K562 (cell line): Measurements from ENCODE around the gene MYBPHL. TPM values are rescaled to one million over a fixed set of nuclear protein-coding genes. Genes with fewer than 3 reads are reported as not detected.
A peak's percentile ranks its signal among the peaks of the same experiment; 100 is the strongest.

ENCODE experiments used
- ADNP ChIP-seq: fragments of 200-800 bp; sonication (Bioruptor generic); IDR thresholded peaks from 2 replicates; pipeline ENCODE4 v1.6.1; 2016; ENCODE audit warnings: missing genetic modification characterization, missing compliant biosample characterization
- BCOR ChIP-seq: fragments of 450-650 bp; IDR thresholded peaks from 2 replicates; pipeline ENCODE4 v1.6.1; 2016
- CBX1 ChIP-seq: sonication (generic); IDR thresholded peaks from 2 replicates; pipeline ENCODE4 v1.6.1; 2016; ENCODE audit warnings: antibody characterized with exemption, low read depth, mild to moderate bottlenecking
- ELF4 ChIP-seq: fragments of 450-650 bp; formaldehyde crosslinking; IDR thresholded peaks from 2 replicates; pipeline ENCODE4 v1.4.0; 2022; ENCODE audit warnings: missing genetic modification characterization
- ETV5 ChIP-seq: sonication (generic); formaldehyde crosslinking; IDR thresholded peaks from 2 replicates; pipeline ENCODE4 v1.4.0; 2020; ENCODE audit warnings: low read depth, mild to moderate bottlenecking, missing genetic modification reagents
- GABPA ChIP-seq: fragments of 200-800 bp; sonication (Bioruptor generic); conservative IDR thresholded peaks from 2 replicates; pipeline ENCODE4 v1.6.1; 2016; ENCODE audit warnings: low read depth, missing genetic modification characterization, missing compliant biosample characterization
- GTF2F1 ChIP-seq: IDR thresholded peaks from 2 replicates; pipeline ENCODE4 v1.6.1; 2011; ENCODE audit warnings: low read depth, low read length, improper control_type of control experiment
- HEY1 ChIP-seq: fragments of 250-450 bp; sonication (Bioruptor Pico); IDR thresholded peaks from 2 replicates; pipeline ENCODE4 v1.5.0; 2020; ENCODE audit warnings: mild to moderate bottlenecking, moderate library complexity, borderline replicate concordance
- KLF6 ChIP-seq: fragments of 250-450 bp; sonication (Bioruptor Pico); IDR thresholded peaks from 2 replicates; pipeline ENCODE4 v1.4.0; 2020; ENCODE audit warnings: mild to moderate bottlenecking, moderate library complexity, borderline replicate concordance
- MTA2 ChIP-seq: fragments of 450-650 bp; IDR thresholded peaks from 2 replicates; pipeline ENCODE4 v1.6.1; 2016; ENCODE audit warnings: low read depth
- POLR2AphosphoS5 ChIP-seq: IDR thresholded peaks from 2 replicates; pipeline ENCODE4 v1.6.1; 2011; ENCODE audit warnings: mild to moderate bottlenecking, low read depth, low read length, moderate library complexity; ENCODE audit not compliant: control insufficient read depth, insufficient read depth
- RNF2 ChIP-seq: sonication (generic); IDR thresholded peaks from 2 replicates; pipeline ENCODE4 v1.6.1; 2016
- SP2 ChIP-seq: IDR thresholded peaks from 2 replicates; pipeline ENCODE4 v1.6.1; 2011; ENCODE audit warnings: mild to moderate bottlenecking, low read depth, low read length, moderate library complexity; ENCODE audit not compliant: poor library complexity, severe bottlenecking; ENCODE audit errors: extremely low read depth
- TAL1 ChIP-seq: fragments of 450-650 bp; IDR thresholded peaks from 2 replicates; pipeline ENCODE4 v1.6.1; 2016; ENCODE audit warnings: mild to moderate bottlenecking
- THRAP3 ChIP-seq: fragments of 450-650 bp; IDR thresholded peaks from 2 replicates; pipeline ENCODE4 v1.6.1; 2016; ENCODE audit warnings: mild to moderate bottlenecking, inconsistent platforms, borderline replicate concordance
- polyA plus RNA-seq, 8 experiments: library from polyadenylated mRNA; depleted of rRNA in 4 of 8; stranded (reverse) in 5 of 8; unstranded in 3 of 8; fragments of >200 nt; fragmentation: Nextera tagmentation in 2 of 8; fragmentation: Illumina TruSeq in 1 of 8; extraction: Ambion mirVana in 2 of 8; extraction: Trizol in 1 of 8; gene quantifications; 2 replicates each; pipeline versions ENCODE4 v1.2.1 to v1.2.3, GENCODE V29; 2011 to 2014; ENCODE audit warnings: inconsistent platforms in 1 of 8, missing spikeins in 1 of 8
- total RNA-seq, 7 experiments: library from RNA; depleted of rRNA in 6 of 7; stranded (reverse); fragments of >200 nt in 6 of 7; fragmentation: Illumina TruSeq in 2 of 7; extraction: Trizol in 2 of 7; gene quantifications; 2 replicates each; pipeline versions ENCODE4 v1.2.1 to v1.2.3, GENCODE V29; 2011 to 2021; ENCODE audit warnings: low replicate concordance in 1 of 7
- TF ChIP-seq, protein P1 (sequence below), 2 experiments: IDR thresholded peaks in 1 of 2; conservative IDR thresholded peaks in 1 of 2; 2 replicates each; pipeline ENCODE4 v1.6.1; 2016; ENCODE audit warnings: low read depth in 2 of 2, mild to moderate bottlenecking in 1 of 2, missing compliant biosample characterization in 1 of 2, missing genetic modification characterization in 1 of 2, moderate library complexity in 1 of 2
- TF ChIP-seq, protein P2 (sequence below): fragments of 450-650 bp; formaldehyde crosslinking; IDR thresholded peaks from 2 replicates; pipeline ENCODE4 v1.4.0; 2022; ENCODE audit warnings: mild to moderate bottlenecking, moderate library complexity
- TF ChIP-seq, protein P3 (sequence below): fragments of 450-650 bp; formaldehyde crosslinking; IDR thresholded peaks from 2 replicates; pipeline ENCODE4 v1.4.0; 2020; ENCODE audit warnings: mild to moderate bottlenecking, moderate library complexity
- TF ChIP-seq, protein P4 (sequence below): fragments of 250-450 bp; sonication (Bioruptor Pico); IDR thresholded peaks from 2 replicates; pipeline ENCODE4 v1.4.0; 2020; ENCODE audit warnings: mild to moderate bottlenecking, moderate library complexity
- TF ChIP-seq, protein P5 (sequence below): sonication (generic); formaldehyde crosslinking; IDR thresholded peaks from 2 replicates; pipeline ENCODE4 v1.8.0; 2022; ENCODE audit warnings: missing genetic modification reagents, mild to moderate bottlenecking, moderate library complexity, borderline replicate concordance

The MYBPHL gene
- total and polyA plus RNA-seq, 9 of the 15 experiments (the other 6 are each of a cell fraction or from before 2014, with no cell fraction given) = 0.20 to 1.9 (median 0.33) TPM

DNA sequence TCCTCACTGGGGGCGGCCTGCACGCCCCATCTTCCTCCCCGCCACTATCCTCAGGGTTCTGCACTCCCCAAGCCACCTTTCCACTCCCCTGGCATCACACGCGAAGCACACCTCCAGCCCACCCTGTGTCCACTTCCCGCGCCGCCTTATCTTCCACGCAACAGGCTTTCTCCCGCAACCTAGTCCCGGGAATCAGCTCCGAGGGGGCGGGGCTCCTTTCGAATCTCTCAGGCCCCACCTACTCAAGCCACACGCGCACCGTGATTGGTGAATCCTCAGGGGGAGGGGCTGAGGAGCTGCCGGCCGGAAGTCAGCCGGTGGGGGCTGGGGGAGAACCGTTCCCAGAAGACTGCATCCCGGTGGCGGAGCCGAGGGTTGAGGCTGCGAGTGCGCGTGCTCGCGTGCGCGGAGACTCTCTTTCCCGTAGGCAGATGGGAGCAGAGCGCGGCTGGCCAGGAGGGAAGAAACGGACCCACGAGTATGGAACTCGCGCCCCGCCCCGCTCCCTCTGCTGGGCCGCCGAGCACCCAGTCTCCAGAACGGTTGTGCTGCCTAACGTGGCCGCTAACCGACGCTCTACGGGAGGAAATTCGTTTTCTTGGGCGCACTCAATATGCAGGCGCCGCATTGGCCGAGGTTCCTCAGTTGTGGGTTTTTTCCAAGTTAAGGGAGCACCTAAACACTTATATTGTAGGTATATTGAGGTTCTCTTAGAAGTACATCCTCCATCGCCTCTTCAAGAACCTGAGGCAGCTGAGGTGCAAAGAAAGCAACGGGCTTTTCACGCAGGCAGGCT, 23.7 kb downstream of the MYBPHL start, which contains the start of gene PSRC1 (continued):
- peak; percentile 99 for TF ChIP-seq ETV5 (CRISPR knock-in tag)
- TF ChIP-seq THRAP3 = no peak
- TF ChIP-seq, protein P1, sequence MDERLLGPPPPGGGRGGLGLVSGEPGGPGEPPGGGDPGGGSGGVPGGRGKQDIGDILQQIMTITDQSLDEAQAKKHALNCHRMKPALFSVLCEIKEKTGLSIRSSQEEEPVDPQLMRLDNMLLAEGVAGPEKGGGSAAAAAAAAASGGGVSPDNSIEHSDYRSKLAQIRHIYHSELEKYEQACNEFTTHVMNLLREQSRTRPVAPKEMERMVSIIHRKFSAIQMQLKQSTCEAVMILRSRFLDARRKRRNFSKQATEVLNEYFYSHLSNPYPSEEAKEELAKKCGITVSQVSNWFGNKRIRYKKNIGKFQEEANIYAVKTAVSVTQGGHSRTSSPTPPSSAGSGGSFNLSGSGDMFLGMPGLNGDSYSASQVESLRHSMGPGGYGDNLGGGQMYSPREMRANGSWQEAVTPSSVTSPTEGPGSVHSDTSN (CRISPR knock-in tag; IDR thresholded peaks at IDR 0.05; ENCODE audit: low read depth) = no peak
- TF ChIP-seq, protein P1 (tag; conservative IDR thresholded peaks at IDR 0.05; ENCODE audit: low read depth) = no peak
- TF ChIP-seq, protein P2, sequence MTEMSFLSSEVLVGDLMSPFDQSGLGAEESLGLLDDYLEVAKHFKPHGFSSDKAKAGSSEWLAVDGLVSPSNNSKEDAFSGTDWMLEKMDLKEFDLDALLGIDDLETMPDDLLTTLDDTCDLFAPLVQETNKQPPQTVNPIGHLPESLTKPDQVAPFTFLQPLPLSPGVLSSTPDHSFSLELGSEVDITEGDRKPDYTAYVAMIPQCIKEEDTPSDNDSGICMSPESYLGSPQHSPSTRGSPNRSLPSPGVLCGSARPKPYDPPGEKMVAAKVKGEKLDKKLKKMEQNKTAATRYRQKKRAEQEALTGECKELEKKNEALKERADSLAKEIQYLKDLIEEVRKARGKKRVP (CRISPR knock-in tag) = no peak; the same call in 1 of the 2 replicates
- TF ChIP-seq TAL1 = peak; percentile 48; the same call in 1 of the 2 replicates
- TF ChIP-seq ADNP (tag) = no peak
- peak; percentile 55 for TF ChIP-seq RNF2
- TF ChIP-seq, protein P3, sequence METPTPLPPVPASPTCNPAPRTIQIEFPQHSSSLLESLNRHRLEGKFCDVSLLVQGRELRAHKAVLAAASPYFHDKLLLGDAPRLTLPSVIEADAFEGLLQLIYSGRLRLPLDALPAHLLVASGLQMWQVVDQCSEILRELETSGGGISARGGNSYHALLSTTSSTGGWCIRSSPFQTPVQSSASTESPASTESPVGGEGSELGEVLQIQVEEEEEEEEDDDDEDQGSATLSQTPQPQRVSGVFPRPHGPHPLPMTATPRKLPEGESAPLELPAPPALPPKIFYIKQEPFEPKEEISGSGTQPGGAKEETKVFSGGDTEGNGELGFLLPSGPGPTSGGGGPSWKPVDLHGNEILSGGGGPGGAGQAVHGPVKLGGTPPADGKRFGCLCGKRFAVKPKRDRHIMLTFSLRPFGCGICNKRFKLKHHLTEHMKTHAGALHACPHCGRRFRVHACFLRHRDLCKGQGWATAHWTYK (CRISPR knock-in tag) = 0 out of 2 replicates have a peak, but pooled peaks have one; percentile 38
- TF ChIP-seq HEY1 (CRISPR knock-in tag) = no peak
- no peak for TF ChIP-seq CBX1
- TF ChIP-seq, protein P4, sequence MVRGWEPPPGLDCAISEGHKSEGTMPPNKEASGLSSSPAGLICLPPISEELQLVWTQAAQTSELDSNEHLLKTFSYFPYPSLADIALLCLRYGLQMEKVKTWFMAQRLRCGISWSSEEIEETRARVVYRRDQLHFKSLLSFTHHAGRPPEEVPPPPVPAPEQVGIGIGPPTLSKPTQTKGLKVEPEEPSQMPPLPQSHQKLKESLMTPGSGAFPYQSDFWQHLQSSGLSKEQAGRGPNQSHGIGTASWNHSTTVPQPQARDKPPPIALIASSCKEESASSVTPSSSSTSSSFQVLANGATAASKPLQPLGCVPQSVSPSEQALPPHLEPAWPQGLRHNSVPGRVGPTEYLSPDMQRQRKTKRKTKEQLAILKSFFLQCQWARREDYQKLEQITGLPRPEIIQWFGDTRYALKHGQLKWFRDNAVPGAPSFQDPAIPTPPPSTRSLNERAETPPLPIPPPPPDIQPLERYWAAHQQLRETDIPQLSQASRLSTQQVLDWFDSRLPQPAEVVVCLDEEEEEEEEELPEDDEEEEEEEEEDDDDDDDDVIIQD (CRISPR knock-in tag) = peak; percentile 84; the same call in 1 of the 2 replicates
- TF ChIP-seq POLR2AphosphoS5 = peak; percentile 90; the same call in 1 of the 2 replicates
- peak; percentile 32; the same call in 1 of the 2 replicates for TF ChIP-seq BCOR
- TF ChIP-seq SP2 = no peak
- TF ChIP-seq MTA2 = no peak; the same call in 1 of the 2 replicates
- TF ChIP-seq, protein P5, sequence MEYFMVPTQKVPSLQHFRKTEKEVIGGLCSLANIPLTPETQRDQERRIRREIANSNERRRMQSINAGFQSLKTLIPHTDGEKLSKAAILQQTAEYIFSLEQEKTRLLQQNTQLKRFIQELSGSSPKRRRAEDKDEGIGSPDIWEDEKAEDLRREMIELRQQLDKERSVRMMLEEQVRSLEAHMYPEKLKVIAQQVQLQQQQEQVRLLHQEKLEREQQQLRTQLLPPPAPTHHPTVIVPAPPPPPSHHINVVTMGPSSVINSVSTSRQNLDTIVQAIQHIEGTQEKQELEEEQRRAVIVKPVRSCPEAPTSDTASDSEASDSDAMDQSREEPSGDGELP = peak; percentile 92
- TF ChIP-seq GTF2F1 = no peak
- peak; percentile 7; the same call in 1 of the 2 replicates for TF ChIP-seq ELF4 (CRISPR knock-in tag)
- peak; percentile 94 for TF ChIP-seq GABPA (tag)
- peak; percentile 77; the same call in 1 of the 2 replicates for TF ChIP-seq KLF6 (CRISPR knock-in tag)
